ENCODE results near the gene CXXC5. TPM values are rescaled to one million over a fixed set of nuclear protein-coding genes. Genes with fewer than 3 reads are reported as not detected.
A peak's percentile ranks its signal among the peaks of the same experiment; 100 is the strongest.

Gene CXXC5
- total and polyA plus RNA-seq, 2 experiments from 2014 or later, result 70.4 to 122 TPM

- no peaks in the 10 kb centered on the region for H3K27me3 ChIP-seq
- TF ChIP-seq CTCF (IDR thresholded peaks at IDR 0.05; ENCODE audit: low read depth, low read length), result no peak
- H3K4me3 ChIP-seq, result no peak overlapping the region
- no peaks in the 10 kb centered on the region for H3K9me3 ChIP-seq (ENCODE audit: low read depth)
- H3K4me1 ChIP-seq (ENCODE audit: low read depth), result peaks cover 58% of the 10 kb centered on the region
- peak overlapping the region; percentile 99 for H3K27ac ChIP-seq
- peak; percentile 58 to 63 for DNase-seq (ENCODE audit: low read depth in 1 of 2, low spot score in 1 of 2)
- no peaks in the 10 kb centered on the region for H3K36me3 ChIP-seq
Measured at GRCh38 chr5:139658928-139659667, 10.9 kb downstream of the CXXC5 start.

- peaks cover 52% of the 10 kb centered on the region for H3K4me1 ChIP-seq (ENCODE audit: low read depth)
- no peaks in the 10 kb centered on the region for H3K36me3 ChIP-seq
- no peak overlapping the region for H3K4me3 ChIP-seq
- peak overlapping the region; percentile 99 for H3K27ac ChIP-seq
- no peak for TF ChIP-seq CTCF (IDR thresholded peaks at IDR 0.05; ENCODE audit: low read depth, low read length)
- H3K9me3 ChIP-seq (ENCODE audit: low read depth), result no peaks in the 10 kb centered on the region
- H3K27me3 ChIP-seq, result no peaks in the 10 kb centered on the region
- DNase-seq (ENCODE audit: low read depth in 1 of 2, low spot score in 1 of 2), result peak in 1 of 2 donors; percentile 69
Measured at GRCh38 chr5:139659695-139660101, 11.5 kb downstream of the CXXC5 start.

GRCh38 chr5:139660105-139660922 is 12.2 kb downstream of the CXXC5 start:
- no peaks in the 10 kb centered on the region for H3K9me3 ChIP-seq (ENCODE audit: low read depth)
- no peak for DNase-seq (ENCODE audit: low read depth in 1 of 2, low spot score in 1 of 2)
- no peaks in the 10 kb centered on the region for H3K36me3 ChIP-seq
- no peak overlapping the region for H3K4me3 ChIP-seq
- peak overlapping the region; percentile 99 for H3K27ac ChIP-seq
- TF ChIP-seq CTCF (IDR thresholded peaks at IDR 0.05; ENCODE audit: low read depth, low read length), result no peak
- peaks cover 51% of the 10 kb centered on the region for H3K4me1 ChIP-seq (ENCODE audit: low read depth)
- H3K27me3 ChIP-seq, result no peaks in the 10 kb centered on the region

GRCh38 chr5:139660923-139661814 is 13.0 kb downstream of the CXXC5 start:
- no peak overlapping the region for H3K4me3 ChIP-seq
- TF ChIP-seq CTCF (IDR thresholded peaks at IDR 0.05; ENCODE audit: low read depth, low read length), result no peak
- H3K4me1 ChIP-seq (ENCODE audit: low read depth), result peaks cover 52% of the 10 kb centered on the region
- no peaks in the 10 kb centered on the region for H3K27me3 ChIP-seq
- no peaks in the 10 kb centered on the region for H3K36me3 ChIP-seq
- H3K27ac ChIP-seq, result peak overlapping the region; percentile 99
- H3K9me3 ChIP-seq (ENCODE audit: low read depth), result no peaks in the 10 kb centered on the region
- peak in 1 of 2 donors; percentile 91 for DNase-seq (ENCODE audit: low read depth in 1 of 2, low spot score in 1 of 2)

- peak overlapping the region; percentile 47 for H3K27ac ChIP-seq
- no peaks in the 10 kb centered on the region for H3K36me3 ChIP-seq
- DNase-seq (ENCODE audit: low read depth in 1 of 2, low spot score in 1 of 2), result no peak
- H3K4me3 ChIP-seq, result no peak overlapping the region
- no peaks in the 10 kb centered on the region for H3K27me3 ChIP-seq
- H3K4me1 ChIP-seq (ENCODE audit: low read depth), result peaks cover 50% of the 10 kb centered on the region
- H3K9me3 ChIP-seq (ENCODE audit: low read depth), result no peaks in the 10 kb centered on the region
- TF ChIP-seq CTCF (IDR thresholded peaks at IDR 0.05; ENCODE audit: low read depth, low read length), result no peak
Measured at GRCh38 chr5:139662617-139663016, 14.5 kb downstream of the CXXC5 start.

All from cardiac muscle cell (in vitro differentiated cells and primary cell).